Measurements from ENCODE around the gene HSD11B1. TPM values are rescaled to one million over a fixed set of nuclear protein-coding genes. Genes with fewer than 3 reads are reported as not detected.

Gene HSD11B1
- total RNA-seq, 1 experiment from 2014 or later: not detected

- no peaks in the 10 kb centered on the region for H3K9me3 Mint-ChIP-seq
- CTCF ChIA-PET: interaction anchor here (1.7 kb wide), 1 partner anchor 30 kb away, joined by 5 read pairs; no protein-coding TSS in a partner anchor
- H3K4me1 Mint-ChIP-seq: no peaks in the 10 kb centered on the region
- TF ChIP-seq CBFB (CRISPR knock-in tag; IDR thresholded peaks at IDR 0.05; ENCODE audit: low read depth) (no peak), SMAD4 (CRISPR knock-in tag; IDR thresholded peaks at IDR 0.05) (no peak), ZMAT4 (CRISPR knock-in tag; IDR thresholded peaks at IDR 0.05) (no peak), TEAD1 (CRISPR knock-in tag; IDR thresholded peaks at IDR 0.05) (no peak), RORB (CRISPR knock-in tag; IDR thresholded peaks at IDR 0.05) (no peak)
- H3K27me3 Mint-ChIP-seq (ENCODE audit: low read depth): peaks cover 4% of the 10 kb centered on the region
- H3K36me3 Mint-ChIP-seq: no peaks in the 10 kb centered on the region; the same call in 1 of the 2 replicates
- no peak overlapping the region for H3K27ac Mint-ChIP-seq
- DNase-seq (ENCODE audit: low spot score): no peak
- POLR2A ChIA-PET: no interaction called here
- H3K4me3 Mint-ChIP-seq: no peak overlapping the region
- ATAC-seq: no peak
These were observed 73.5 kb downstream of the HSD11B1 start for GRCh38 chr1:209778102-209778501.

GRCh38 chr1:209780268-209780667 lies 75.6 kb downstream of the HSD11B1 start:
- H3K36me3 Mint-ChIP-seq: no peaks in the 10 kb centered on the region; the same call in 1 of the 2 replicates
- ATAC-seq (no peak), DNase-seq (ENCODE audit: low spot score) (no peak)
- H3K27ac Mint-ChIP-seq: no peak overlapping the region
- H3K9me3 Mint-ChIP-seq: peaks cover 6% of the 10 kb centered on the region
- 0 out of 2 replicates have a peak, but pooled peaks cover under 1% of the 10 kb centered on the region for H3K27me3 Mint-ChIP-seq (ENCODE audit: low read depth)
- H3K4me1 Mint-ChIP-seq: peaks cover 15% of the 10 kb centered on the region; the same call in 1 of the 2 replicates
- no peak overlapping the region for H3K4me3 Mint-ChIP-seq
- CTCF ChIA-PET: no interaction called here
- POLR2A ChIA-PET: no interaction called here
- TF ChIP-seq USF2 (CRISPR knock-in tag; IDR thresholded peaks at IDR 0.05) (no peak), STAT6 (CRISPR knock-in tag; conservative IDR thresholded peaks at IDR 0.05; ENCODE audit: low read depth) (no peak), SMAD3 (CRISPR knock-in tag; IDR thresholded peaks at IDR 0.05; ENCODE audit: borderline replicate concordance) (no peak), ATF3 (CRISPR knock-in tag; conservative IDR thresholded peaks at IDR 0.05) (no peak), ATF6 (CRISPR knock-in tag; IDR thresholded peaks at IDR 0.05) (no peak), IRF2 (CRISPR knock-in tag; IDR thresholded peaks at IDR 0.05; ENCODE audit: borderline replicate concordance, low read depth) (no peak), CTCF (IDR thresholded peaks at IDR 0.05) (no peak)

- DNase-seq (ENCODE audit: low spot score): no peak
- Mint-ChIP-seq H3K4me3 (peak overlapping the region; percentile 96), H3K36me3 (peaks cover 6% of the 10 kb centered on the region), H3K4me1 (peaks cover 15% of the 10 kb centered on the region; the same call in 1 of the 2 replicates), H3K27ac (no peak overlapping the region), H3K27me3 (ENCODE audit: low read depth) (peaks cover 6% of the 10 kb centered on the region), H3K9me3 (peaks cover 7% of the 10 kb centered on the region)
- no peak for ATAC-seq
- ChIA-PET POLR2A (interaction anchor here (1.6 kb wide), 2 partner anchors 22 to 40 kb away, joined by 5 to 10 read pairs; partner anchors contain the start of gene IRF6), CTCF (interaction anchor here (1.0 to 1.2 kb wide), 2 partner anchors 35 to 37 kb away, joined by 3 to 4 read pairs; no protein-coding TSS in a partner anchor)
- no peak for TF ChIP-seq ZNF512 (CRISPR knock-in tag; IDR thresholded peaks at IDR 0.05; ENCODE audit: borderline replicate concordance)
These were observed 78.7 kb downstream of the HSD11B1 start for GRCh38 chr1:209783386-209783785.
